Suprapubic skin (tissue), 4 donors: Measurements from ENCODE around the gene GBX2. TPM values are rescaled to one million over a fixed set of nuclear protein-coding genes. Genes with fewer than 3 reads are reported as not detected.

Experiments
- DNase-seq, 2 donors: peaks; one replicate each; pipeline ENCODE4 v3.0.0-alpha.2; 2019; ENCODE audit warnings: low spot score in 2 of 2
- H3K27ac ChIP-seq: fragments of 200-600 bp; sonication (generic); one replicate; pipeline ENCODE4 v1.5.1; 2019
- H3K27me3 ChIP-seq: fragments of 200-600 bp; sonication (generic); one replicate; pipeline ENCODE4 v1.5.1; 2019
- H3K36me3 ChIP-seq: fragments of 200-600 bp; sonication (generic); one replicate; pipeline ENCODE4 v1.5.1; 2019
- H3K4me1 ChIP-seq: fragments of 200-600 bp; sonication (generic); one replicate; pipeline ENCODE4 v1.5.1; 2019
- H3K4me3 ChIP-seq: fragments of 200-600 bp; sonication (generic); one replicate; pipeline ENCODE4 v1.5.1; 2019; ENCODE audit warnings: mild to moderate bottlenecking
- H3K9me3 ChIP-seq: fragments of 200-600 bp; sonication (generic); one replicate; pipeline ENCODE4 v1.5.1; 2019
- EP300 ChIP-seq: sonication (generic); formaldehyde crosslinking; IDR thresholded peaks from one replicate; pipeline ENCODE4 v1.6.1; 2017; ENCODE audit warnings: antibody characterized with exemption
- POLR2A ChIP-seq, 2 donors: fragments of 450-650 bp; IDR thresholded peaks; one replicate each; pipeline ENCODE4 v1.6.1; 2017; ENCODE audit warnings: antibody characterized with exemption in 2 of 2, mild to moderate bottlenecking in 2 of 2, moderate library complexity in 2 of 2
- POLR2AphosphoS5 ChIP-seq, 3 donors: sonication (generic); formaldehyde crosslinking; IDR thresholded peaks; one replicate each; pipeline ENCODE4 v1.6.1; 2017; ENCODE audit warnings: antibody characterized with exemption in 3 of 3
- WGBS: methylation state at CpG from one replicate; pipeline ENCODE4 v1.1.5; 2018; 5-methylcytosine and 5-hydroxymethylcytosine counted together
- total RNA-seq, 4 donors: library from RNA; depleted of rRNA; stranded (reverse); fragments of >200 nt; gene quantifications; one replicate each; pipeline ENCODE4 v1.1.0, GENCODE V29; 2016
- TF ChIP-seq, protein P1 (sequence below), 2 donors: fragments of 200-600 bp in 1 of 2; fragments of 450-650 bp in 1 of 2; sonication (generic) in 1 of 2; IDR thresholded peaks; one replicate each; pipeline ENCODE4 v1.5.1; 2016 to 2019; ENCODE audit warnings: antibody characterized with exemption in 2 of 2, mild to moderate bottlenecking in 1 of 2, moderate library complexity in 1 of 2

GBX2 gene
- total RNA-seq, 4 donors from 2014 or later, result 0.60 TPM; not detected in 3

DNA sequence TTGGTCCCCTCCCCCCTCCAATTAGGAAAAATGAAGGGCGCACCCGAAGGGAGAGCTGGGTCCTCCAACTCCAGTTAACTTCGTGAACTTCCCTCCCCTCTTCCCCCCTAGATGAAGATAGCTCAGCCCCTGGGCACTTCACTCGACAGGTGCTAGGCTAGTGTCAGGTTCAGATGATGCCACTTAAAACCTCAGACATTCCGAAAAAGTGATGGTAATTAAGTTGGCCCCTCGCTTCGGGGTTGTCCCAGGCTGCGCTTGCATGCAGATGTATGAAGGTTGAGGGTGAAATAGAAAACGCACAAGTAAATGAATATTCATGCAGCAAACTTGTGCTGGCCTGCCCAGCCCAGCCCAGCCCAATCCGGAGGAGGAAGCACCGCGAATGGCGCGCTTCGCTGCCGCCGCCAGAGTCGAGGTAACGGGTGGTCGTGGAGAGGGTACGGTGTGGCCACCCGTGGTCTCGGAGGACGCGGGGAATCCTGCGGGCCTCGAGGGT lies 3.0 kb upstream of the GBX2 start:
- WGBS, result 4% methylated on average over 24 of the region's 27 CpGs
- TF ChIP-seq, protein P1, sequence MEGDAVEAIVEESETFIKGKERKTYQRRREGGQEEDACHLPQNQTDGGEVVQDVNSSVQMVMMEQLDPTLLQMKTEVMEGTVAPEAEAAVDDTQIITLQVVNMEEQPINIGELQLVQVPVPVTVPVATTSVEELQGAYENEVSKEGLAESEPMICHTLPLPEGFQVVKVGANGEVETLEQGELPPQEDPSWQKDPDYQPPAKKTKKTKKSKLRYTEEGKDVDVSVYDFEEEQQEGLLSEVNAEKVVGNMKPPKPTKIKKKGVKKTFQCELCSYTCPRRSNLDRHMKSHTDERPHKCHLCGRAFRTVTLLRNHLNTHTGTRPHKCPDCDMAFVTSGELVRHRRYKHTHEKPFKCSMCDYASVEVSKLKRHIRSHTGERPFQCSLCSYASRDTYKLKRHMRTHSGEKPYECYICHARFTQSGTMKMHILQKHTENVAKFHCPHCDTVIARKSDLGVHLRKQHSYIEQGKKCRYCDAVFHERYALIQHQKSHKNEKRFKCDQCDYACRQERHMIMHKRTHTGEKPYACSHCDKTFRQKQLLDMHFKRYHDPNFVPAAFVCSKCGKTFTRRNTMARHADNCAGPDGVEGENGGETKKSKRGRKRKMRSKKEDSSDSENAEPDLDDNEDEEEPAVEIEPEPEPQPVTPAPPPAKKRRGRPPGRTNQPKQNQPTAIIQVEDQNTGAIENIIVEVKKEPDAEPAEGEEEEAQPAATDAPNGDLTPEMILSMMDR (IDR thresholded peaks at IDR 0.05), result no peak
- TF ChIP-seq POLR2A (IDR thresholded peaks at IDR 0.05), result no peak
- no peak for TF ChIP-seq EP300
- TF ChIP-seq POLR2AphosphoS5 (IDR thresholded peaks at IDR 0.05), result no peak
- peak overlapping the region; percentile 28 for H3K4me3 ChIP-seq
- H3K4me1 ChIP-seq, result peaks cover 69% of the 10 kb centered on the region
- no peaks in the 10 kb centered on the region for H3K36me3 ChIP-seq
- peaks cover 100% of the 10 kb centered on the region for H3K27me3 ChIP-seq
- H3K9me3 ChIP-seq, result no peaks in the 10 kb centered on the region
- DNase-seq, result no peak
- no peak overlapping the region for H3K27ac ChIP-seq

DNA sequence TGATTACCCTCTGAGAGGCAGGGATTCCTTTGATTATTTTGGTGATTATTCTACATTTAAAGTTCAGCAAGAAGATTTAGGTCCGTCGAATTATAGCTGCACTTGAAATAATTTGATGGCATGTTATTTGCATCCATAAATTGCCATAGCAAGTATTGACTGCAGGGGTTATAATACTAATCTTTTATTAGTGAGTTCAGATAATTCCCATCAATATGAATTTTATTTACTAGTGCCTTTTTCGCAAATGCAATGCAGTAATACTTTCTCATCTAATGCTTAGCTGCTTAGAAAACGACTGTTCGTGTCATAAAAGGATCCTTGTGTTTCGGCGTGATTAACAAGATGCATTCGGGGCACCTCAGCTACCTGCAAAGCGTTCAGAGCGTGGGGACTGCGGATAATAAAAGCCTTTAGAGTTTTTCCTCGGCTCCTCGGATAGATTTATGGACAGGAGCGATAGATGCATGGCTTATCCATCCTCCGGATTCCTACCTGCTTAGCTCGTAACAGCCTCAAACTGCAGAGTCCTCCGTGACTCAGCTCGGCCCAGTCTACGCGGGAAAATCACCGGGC lies 2.5 kb upstream of the GBX2 start:
- no peaks in the 10 kb centered on the region for H3K36me3 ChIP-seq
- no peaks in the 10 kb centered on the region for H3K9me3 ChIP-seq
- H3K27me3 ChIP-seq, result peaks cover 100% of the 10 kb centered on the region
- 20% methylated on average over 21 of the region's 21 CpGs for WGBS
- TF ChIP-seq, protein P1 (IDR thresholded peaks at IDR 0.05), result no peak
- no peak for TF ChIP-seq EP300
- no peak for TF ChIP-seq POLR2A (IDR thresholded peaks at IDR 0.05)
- no peak for TF ChIP-seq POLR2AphosphoS5 (IDR thresholded peaks at IDR 0.05)
- no peak overlapping the region for H3K27ac ChIP-seq
- H3K4me1 ChIP-seq, result peaks cover 75% of the 10 kb centered on the region
- no peak for DNase-seq
- no peak overlapping the region for H3K4me3 ChIP-seq

DNA sequence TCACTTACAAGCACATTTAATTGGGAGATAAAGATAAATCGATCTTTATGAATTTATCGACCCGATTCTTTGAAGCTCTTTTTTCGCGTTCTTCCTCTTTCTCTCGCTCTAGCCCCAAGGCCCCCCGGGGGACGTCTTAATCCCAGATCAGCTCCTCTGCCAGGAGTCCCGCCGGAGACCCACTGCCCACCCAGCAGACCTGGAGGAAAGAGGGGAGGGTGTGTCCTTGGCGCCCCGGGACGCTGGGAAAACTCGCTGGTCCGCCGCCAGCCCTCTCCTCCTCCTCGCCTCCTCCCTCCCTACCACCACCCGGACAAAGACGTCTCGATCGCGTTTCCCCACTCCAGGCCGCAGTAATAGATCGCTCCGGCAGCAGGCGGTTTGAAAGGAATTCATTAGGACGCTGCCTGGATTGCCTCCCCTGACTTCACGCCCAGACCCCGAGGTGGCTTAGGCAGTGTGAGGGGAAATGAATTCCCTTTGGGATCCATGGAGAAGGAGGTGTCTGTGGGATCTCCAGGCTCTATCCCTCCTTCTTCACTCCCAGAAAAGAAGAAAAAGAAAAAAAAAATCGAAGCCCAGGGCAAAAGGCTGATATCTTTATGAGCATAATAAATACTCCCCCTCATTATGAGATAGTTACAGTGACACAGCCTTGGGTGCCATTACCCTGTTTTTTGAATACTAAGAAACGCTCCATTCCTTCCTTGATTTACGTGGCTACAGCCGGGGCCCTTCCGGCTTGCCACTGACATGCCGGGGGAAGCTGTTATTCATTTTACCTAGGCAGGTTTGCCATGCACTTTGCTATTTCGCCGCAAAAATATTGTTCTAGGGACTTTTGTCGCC lies 1.8 kb upstream of the GBX2 start:
- WGBS, result 8% methylated on average over 37 of the region's 38 CpGs
- Histone ChIP-seq H3K36me3 (no peaks in the 10 kb centered on the region), H3K27ac (no peak overlapping the region), H3K9me3 (no peaks in the 10 kb centered on the region), H3K4me3 (no peak overlapping the region), H3K4me1 (peaks cover 80% of the 10 kb centered on the region), H3K27me3 (peaks cover 100% of the 10 kb centered on the region)
- TF ChIP-seq, protein P1 (IDR thresholded peaks at IDR 0.05), result no peak
- TF ChIP-seq EP300 (no peak), POLR2A (IDR thresholded peaks at IDR 0.05) (no peak), POLR2AphosphoS5 (IDR thresholded peaks at IDR 0.05) (no peak)
- no peak for DNase-seq

DNA sequence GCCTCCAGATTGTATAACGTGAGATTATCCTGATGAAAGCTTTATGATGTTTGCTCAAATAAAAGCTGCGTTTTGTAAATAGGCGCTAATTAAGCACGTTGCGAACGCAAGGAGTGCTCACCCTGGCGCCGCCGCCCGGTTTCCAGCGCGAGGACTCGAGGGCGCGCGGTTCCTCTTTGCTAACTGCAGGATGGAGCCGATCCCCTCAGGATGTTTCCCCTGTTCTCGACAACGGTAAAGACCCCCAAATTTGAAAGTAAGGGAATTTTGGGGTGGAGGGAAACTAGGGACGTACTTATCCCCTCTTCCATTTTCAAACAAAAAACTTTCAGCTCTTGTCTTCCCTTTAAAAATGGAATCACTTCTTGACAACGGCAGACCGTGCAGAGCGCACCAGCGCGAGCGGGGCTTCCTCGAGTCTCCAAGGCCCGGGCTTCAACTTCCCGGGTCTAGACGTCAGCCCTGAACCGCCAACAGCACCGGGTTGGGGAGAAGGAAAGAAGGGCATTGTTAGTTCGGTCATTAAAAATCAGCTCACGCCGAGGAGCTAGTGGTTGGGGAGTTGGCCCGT lies 1.1 kb upstream of the GBX2 start:
- TF ChIP-seq POLR2A (IDR thresholded peaks at IDR 0.05), result no peak
- no peak for TF ChIP-seq POLR2AphosphoS5 (IDR thresholded peaks at IDR 0.05)
- no peak for TF ChIP-seq EP300
- peaks cover 100% of the 10 kb centered on the region for H3K27me3 ChIP-seq
- H3K4me1 ChIP-seq, result peaks cover 87% of the 10 kb centered on the region
- DNase-seq, result no peak
- H3K9me3 ChIP-seq, result no peaks in the 10 kb centered on the region
- 8% methylated on average over 36 of the region's 36 CpGs for WGBS
- H3K4me3 ChIP-seq, result no peak overlapping the region
- H3K36me3 ChIP-seq, result no peaks in the 10 kb centered on the region
- H3K27ac ChIP-seq, result no peak overlapping the region

DNA sequence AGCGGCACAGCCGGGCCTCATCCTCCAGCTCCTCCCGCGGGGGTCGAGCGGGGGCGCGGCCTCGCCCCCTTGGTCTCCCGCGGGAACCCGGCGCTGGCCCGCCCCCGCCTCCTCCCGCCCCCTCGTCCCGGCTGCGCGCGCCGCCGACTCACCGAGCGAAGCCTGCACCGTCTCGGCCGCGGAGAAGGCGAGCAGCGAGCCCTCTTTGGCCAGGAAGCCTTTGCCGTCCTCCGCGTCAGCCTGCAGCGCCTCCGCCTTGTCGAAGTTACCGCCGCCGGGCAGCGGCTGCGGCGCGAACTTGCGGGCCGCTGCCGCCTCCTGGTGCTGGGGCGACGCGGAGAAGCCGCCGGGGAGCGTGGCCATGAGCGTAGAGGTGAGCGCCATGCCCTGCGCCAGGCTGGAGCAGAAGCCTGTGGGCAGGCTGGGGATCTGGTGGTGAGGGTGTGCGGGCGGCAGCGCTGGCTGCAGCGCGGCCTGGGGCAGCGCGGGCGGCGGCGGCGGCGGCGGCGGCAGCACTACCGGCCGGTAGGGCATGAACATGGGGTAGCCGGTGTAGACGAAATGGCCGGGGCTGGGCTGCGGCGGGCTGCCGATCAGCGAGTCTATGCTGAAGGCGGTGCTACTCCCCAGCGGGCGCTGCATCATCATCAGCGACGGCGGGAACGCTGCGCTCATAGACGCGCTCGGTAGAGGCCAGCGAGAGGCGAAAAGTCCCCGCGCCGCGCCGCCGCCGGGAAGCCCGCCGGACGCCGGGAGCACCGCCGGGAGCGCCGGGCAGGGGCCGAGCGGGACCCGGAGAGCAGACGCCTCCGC lies 683 bp downstream of the GBX2 start:
- no peak for DNase-seq

More for the DNA sequence above, 683 bp downstream of the GBX2 start:
- TF ChIP-seq POLR2A (IDR thresholded peaks at IDR 0.05) (no peak), POLR2AphosphoS5 (IDR thresholded peaks at IDR 0.05) (no peak), EP300 (no peak)
- TF ChIP-seq, protein P1 (IDR thresholded peaks at IDR 0.05), result no peak
- Histone ChIP-seq H3K4me1 (peaks cover 91% of the 10 kb centered on the region), H3K4me3 (peak overlapping the region; percentile 48), H3K36me3 (no peaks in the 10 kb centered on the region), H3K27ac (no peak overlapping the region), H3K27me3 (peaks cover 100% of the 10 kb centered on the region), H3K9me3 (no peaks in the 10 kb centered on the region)
- 15% methylated on average over 14 of the region's 112 CpGs for WGBS
